ENCODE results near the gene PLCXD3. TPM values are rescaled to one million over a fixed set of nuclear protein-coding genes. Genes with fewer than 3 reads are reported as not detected.

PLCXD3 gene
- total RNA-seq, 1 experiment from 2014 or later: 5.0 TPM

- intact Hi-C loops (cut with micrococcal nuclease): no loop called here
- POLR2A ChIA-PET (ENCODE audit: unreplicated experiment): no interaction called here
- CTCF ChIA-PET: no interaction called here
Measured at GRCh38 chr5:41445937-41446563, 64.4 kb downstream of the PLCXD3 start.

DNA sequence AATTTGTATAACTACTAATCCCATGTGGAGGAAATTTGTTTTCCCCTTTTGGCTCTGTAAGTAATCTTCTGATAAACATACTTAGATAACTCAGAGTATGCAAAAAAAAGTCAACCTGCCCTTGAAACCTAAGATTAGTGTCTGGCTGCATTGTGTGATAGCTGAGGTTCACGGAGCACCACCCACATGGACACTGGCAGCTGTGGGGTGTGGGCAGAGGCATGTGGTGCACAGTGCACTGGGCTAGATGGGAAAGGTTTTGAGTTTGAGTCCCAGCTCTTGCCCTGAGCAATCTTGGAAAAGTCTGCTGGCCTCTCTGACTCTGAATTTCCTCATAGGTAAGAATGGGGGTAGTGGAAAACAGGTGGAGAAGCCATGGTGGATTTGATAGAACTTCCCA is 75.1 kb downstream of the PLCXD3 start:
- Histone ChIP-seq H3F3A (ENCODE audit: low read length, unreplicated experiment) (no peaks in the 10 kb centered on the region), H3K79me2 (ENCODE audit: low read length) (no peaks in the 10 kb centered on the region), H3K27ac (ENCODE audit: low read length) (no peak overlapping the region), H3K4me2 (ENCODE audit: low read length) (no peak overlapping the region), H3K36me3 (ENCODE audit: low read depth, low read length) (no peaks in the 10 kb centered on the region), H3K4me3 (ENCODE audit: low read length) (no peak overlapping the region), H3K4me1 (ENCODE audit: insufficient read depth, low read length) (no peaks in the 10 kb centered on the region), H3K9ac (ENCODE audit: low read length) (no peak overlapping the region), H3K9me2 (replicated peaks; ENCODE audit: low read length) (no peaks in the 10 kb centered on the region), H4K20me1 (ENCODE audit: low read length) (no peaks in the 10 kb centered on the region), H2AFZ (ENCODE audit: low read length) (no peak overlapping the region), H3K27me3 (ENCODE audit: low read length) (no peaks in the 10 kb centered on the region), H3K9me3 (ENCODE audit: low read length) (no peaks in the 10 kb centered on the region)
- intact Hi-C loops (cut with micrococcal nuclease): no loop called here
- ATAC-seq: no peak
- TF ChIP-seq, protein P1, sequence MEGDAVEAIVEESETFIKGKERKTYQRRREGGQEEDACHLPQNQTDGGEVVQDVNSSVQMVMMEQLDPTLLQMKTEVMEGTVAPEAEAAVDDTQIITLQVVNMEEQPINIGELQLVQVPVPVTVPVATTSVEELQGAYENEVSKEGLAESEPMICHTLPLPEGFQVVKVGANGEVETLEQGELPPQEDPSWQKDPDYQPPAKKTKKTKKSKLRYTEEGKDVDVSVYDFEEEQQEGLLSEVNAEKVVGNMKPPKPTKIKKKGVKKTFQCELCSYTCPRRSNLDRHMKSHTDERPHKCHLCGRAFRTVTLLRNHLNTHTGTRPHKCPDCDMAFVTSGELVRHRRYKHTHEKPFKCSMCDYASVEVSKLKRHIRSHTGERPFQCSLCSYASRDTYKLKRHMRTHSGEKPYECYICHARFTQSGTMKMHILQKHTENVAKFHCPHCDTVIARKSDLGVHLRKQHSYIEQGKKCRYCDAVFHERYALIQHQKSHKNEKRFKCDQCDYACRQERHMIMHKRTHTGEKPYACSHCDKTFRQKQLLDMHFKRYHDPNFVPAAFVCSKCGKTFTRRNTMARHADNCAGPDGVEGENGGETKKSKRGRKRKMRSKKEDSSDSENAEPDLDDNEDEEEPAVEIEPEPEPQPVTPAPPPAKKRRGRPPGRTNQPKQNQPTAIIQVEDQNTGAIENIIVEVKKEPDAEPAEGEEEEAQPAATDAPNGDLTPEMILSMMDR (conservative IDR thresholded peaks at IDR 0.05; ENCODE audit: low read depth, low read length): no peak
- TF ChIP-seq EZH2phosphoT487 (IDR thresholded peaks at IDR 0.05; ENCODE audit: borderline replicate concordance, low read length) (no peak), EZH2 (IDR thresholded peaks at IDR 0.05; ENCODE audit: low read length, unreplicated experiment) (no peak)
- ChIA-PET POLR2A (ENCODE audit: unreplicated experiment) (no interaction called here), CTCF (no interaction called here)
- no peak for DNase-seq
- BruUV-seq (replicated peaks): no TSS peak

More at GRCh38 chr5:41445937-41446563, 64.4 kb downstream of the PLCXD3 start:
- Histone ChIP-seq H3K9ac (ENCODE audit: low read length) (no peak overlapping the region), H3K27me3 (ENCODE audit: low read length) (no peaks in the 10 kb centered on the region), H3K4me2 (ENCODE audit: low read length) (no peak overlapping the region), H3K4me1 (ENCODE audit: insufficient read depth, low read length) (no peaks in the 10 kb centered on the region), H3K4me3 (ENCODE audit: low read length) (no peak overlapping the region), H3K79me2 (ENCODE audit: low read length) (no peaks in the 10 kb centered on the region), H3K36me3 (ENCODE audit: low read depth, low read length) (no peaks in the 10 kb centered on the region), H4K20me1 (ENCODE audit: low read length) (no peaks in the 10 kb centered on the region), H3K27ac (ENCODE audit: low read length) (no peak overlapping the region), H3F3A (ENCODE audit: low read length, unreplicated experiment) (no peaks in the 10 kb centered on the region), H3K9me3 (ENCODE audit: low read length) (no peaks in the 10 kb centered on the region), H3K9me2 (replicated peaks; ENCODE audit: low read length) (no peaks in the 10 kb centered on the region), H2AFZ (ENCODE audit: low read length) (no peak overlapping the region)
- BruUV-seq (replicated peaks): no TSS peak
- DNase-seq (no peak), ATAC-seq (no peak)
- TF ChIP-seq, protein P1 (conservative IDR thresholded peaks at IDR 0.05; ENCODE audit: low read depth, low read length): no peak
- TF ChIP-seq EZH2phosphoT487 (IDR thresholded peaks at IDR 0.05; ENCODE audit: borderline replicate concordance, low read length) (no peak), EZH2 (IDR thresholded peaks at IDR 0.05; ENCODE audit: low read length, unreplicated experiment) (no peak)

- no peak overlapping the region for H3K4me3 ChIP-seq (ENCODE audit: low read length)
- H3K36me3 ChIP-seq (ENCODE audit: low read depth, low read length): no peaks in the 10 kb centered on the region
- H3K27ac ChIP-seq (ENCODE audit: low read length): no peak overlapping the region
- H3F3A ChIP-seq (ENCODE audit: low read length, unreplicated experiment): no peaks in the 10 kb centered on the region
- no peaks in the 10 kb centered on the region for H3K4me1 ChIP-seq (ENCODE audit: insufficient read depth, low read length)
- no peaks in the 10 kb centered on the region for H3K79me2 ChIP-seq (ENCODE audit: low read length)
- peak; percentile 49 for DNase-seq
- H4K20me1 ChIP-seq (ENCODE audit: low read length): no peaks in the 10 kb centered on the region
- BruUV-seq (replicated peaks): no TSS peak
- H2AFZ ChIP-seq (ENCODE audit: low read length): no peak overlapping the region
- CTCF ChIA-PET: no interaction called here
- H3K27me3 ChIP-seq (ENCODE audit: low read length): no peaks in the 10 kb centered on the region
- intact Hi-C loops (cut with micrococcal nuclease): no loop called here
- H3K4me2 ChIP-seq (ENCODE audit: low read length): no peak overlapping the region
- POLR2A ChIA-PET (ENCODE audit: unreplicated experiment): no interaction called here
- ATAC-seq: peak; percentile 40
- TF ChIP-seq EZH2phosphoT487 (IDR thresholded peaks at IDR 0.05; ENCODE audit: borderline replicate concordance, low read length) (no peak), EZH2 (IDR thresholded peaks at IDR 0.05; ENCODE audit: low read length, unreplicated experiment) (no peak)
- TF ChIP-seq, protein P1 (conservative IDR thresholded peaks at IDR 0.05; ENCODE audit: low read depth, low read length): peak; percentile 87
- no peaks in the 10 kb centered on the region for H3K9me2 ChIP-seq (replicated peaks; ENCODE audit: low read length)
- no peaks in the 10 kb centered on the region for H3K9me3 ChIP-seq (ENCODE audit: low read length)
- H3K9ac ChIP-seq (ENCODE audit: low read length): no peak overlapping the region
Measured at GRCh38 chr5:41433552-41434181, 76.7 kb downstream of the PLCXD3 start.
